HepG2 (cell line): ENCODE measurements around the gene CDT1. TPM values are rescaled to one million over a fixed set of nuclear protein-coding genes. Genes with fewer than 3 reads are reported as not detected.

ENCODE experiments used
- FOXA1 ChIP-seq, 2 experiments: fragments of 450-650 bp in 1 of 2; sonication (generic) in 1 of 2; formaldehyde crosslinking in 1 of 2; IDR thresholded peaks; 2 replicates each; pipeline versions ENCODE4 v1.4.0 to v1.6.1; 2016 to 2020; ENCODE audit warnings: missing genetic modification reagents in 1 of 2
- MIER2 ChIP-seq: IDR thresholded peaks from 2 replicates; pipeline ENCODE4 v1.6.1; 2016; ENCODE audit warnings: missing biosample characterization, missing genetic modification reagents
- RARA ChIP-seq: IDR thresholded peaks from 2 replicates; pipeline ENCODE4 v1.6.1; 2016; ENCODE audit warnings: missing genetic modification reagents, missing compliant biosample characterization
- SALL2 ChIP-seq: sonication (generic); formaldehyde crosslinking; IDR thresholded peaks from 2 replicates; pipeline ENCODE4 v1.8.1; 2023; ENCODE audit warnings: mild to moderate bottlenecking, missing genetic modification reagents, inconsistent platforms
- SETDB1 ChIP-seq: sonication (generic); formaldehyde crosslinking; IDR thresholded peaks from 2 replicates; pipeline ENCODE4 v1.5.1; 2020; ENCODE audit warnings: missing genetic modification reagents, mild to moderate bottlenecking, borderline replicate concordance
- SOX13 ChIP-seq, 3 experiments: fragments of 450-650 bp in 1 of 3; sonication (generic) in 1 of 3; formaldehyde crosslinking in 1 of 3; IDR thresholded peaks in 2 of 3; conservative IDR thresholded peaks in 1 of 3; 2 replicates each; pipeline versions ENCODE4 v1.5.0 to v1.6.1; 2016 to 2020; ENCODE audit warnings: antibody characterized with exemption in 1 of 3, mild to moderate bottlenecking in 1 of 3, missing compliant biosample characterization in 1 of 3, missing genetic modification reagents in 1 of 3, moderate library complexity in 1 of 3
- SP1 ChIP-seq, 2 experiments: fragments of 450-650 bp in 1 of 2; sonication (generic) in 1 of 2; formaldehyde crosslinking in 1 of 2; IDR thresholded peaks; 2 replicates each; pipeline versions ENCODE4 v1.4.0 to v1.6.1; 2016 to 2020; ENCODE audit warnings: missing genetic modification reagents in 1 of 2
- TAF15 ChIP-seq: fragments of 200-400 bp; formaldehyde crosslinking; IDR thresholded peaks from one replicate; pipeline ENCODE4 v1.6.1; 2018; ENCODE audit warnings: mild to moderate bottlenecking, low read depth, low read length; ENCODE audit not compliant: poor library complexity, severe bottlenecking
- YEATS4 ChIP-seq: sonication (generic); formaldehyde crosslinking; IDR thresholded peaks from 2 replicates; pipeline ENCODE4 v1.4.0; 2020; ENCODE audit warnings: missing genetic modification reagents, borderline replicate concordance
- ZFX ChIP-seq: sonication (generic); formaldehyde crosslinking; IDR thresholded peaks from 2 replicates; pipeline ENCODE4 v1.4.0; 2020; ENCODE audit warnings: mild to moderate bottlenecking, low read depth, missing genetic modification reagents, moderate library complexity
- ZNF20 ChIP-seq: sonication (generic); formaldehyde crosslinking; IDR thresholded peaks from 2 replicates; pipeline ENCODE4 v1.4.0; 2020; ENCODE audit warnings: mild to moderate bottlenecking, moderate library complexity, missing genetic modification reagents
- ZNF883 ChIP-seq: sonication (generic); formaldehyde crosslinking; IDR thresholded peaks from 2 replicates; pipeline ENCODE4 v1.5.1; 2020; ENCODE audit warnings: mild to moderate bottlenecking, missing genetic modification reagents; ENCODE audit errors: not compliant biosample characterization
- polyA plus RNA-seq, 8 experiments: library from polyadenylated mRNA; depleted of rRNA in 3 of 8; stranded (reverse) in 7 of 8; unstranded in 1 of 8; fragments of >200 nt; fragmentation: Illumina TruSeq in 4 of 8; extraction: Trizol in 4 of 8; gene quantifications; 2 replicates each; pipeline versions ENCODE4 v1.2.1 to v1.2.3, GENCODE V29; 2011 to 2016; ENCODE audit warnings: low read depth in 4 of 8, missing spikeins in 1 of 8, mixed read lengths in 1 of 8; ENCODE audit not compliant: insufficient read depth in 1 of 8
- total RNA-seq, 5 experiments: library from RNA; depleted of rRNA; stranded (reverse); fragments of >200 nt; fragmentation: Illumina TruSeq; extraction: Trizol; gene quantifications; 2 replicates each; pipeline ENCODE4 v1.2.3, GENCODE V29; 2016; ENCODE audit warnings: low read depth in 1 of 5
- TF ChIP-seq, protein P1 (sequence below): sonication (generic); formaldehyde crosslinking; IDR thresholded peaks from 2 replicates; pipeline ENCODE4 v1.4.0; 2020; ENCODE audit warnings: missing genetic modification reagents, mild to moderate bottlenecking, borderline replicate concordance
- TF ChIP-seq, protein P2 (sequence below): sonication (generic); formaldehyde crosslinking; IDR thresholded peaks from 2 replicates; pipeline ENCODE4 v1.4.0; 2020; ENCODE audit warnings: missing genetic modification reagents
- TF ChIP-seq, protein P3 (sequence below): sonication (generic); formaldehyde crosslinking; IDR thresholded peaks from 2 replicates; pipeline ENCODE4 v1.5.0; 2020; ENCODE audit warnings: mild to moderate bottlenecking, missing genetic modification reagents, borderline replicate concordance
- TF ChIP-seq, protein P4 (sequence below): IDR thresholded peaks from 2 replicates; pipeline ENCODE4 v1.6.1; 2016; ENCODE audit warnings: low read depth, borderline replicate concordance
- TF ChIP-seq, protein P5 (sequence below): sonication (generic); formaldehyde crosslinking; IDR thresholded peaks from 2 replicates; pipeline ENCODE4 v1.5.1; 2020; ENCODE audit warnings: mild to moderate bottlenecking, missing genetic modification reagents, borderline replicate concordance

CDT1 gene
- total and polyA plus RNA-seq, 2 of the 13 experiments (the other 11 are each of a cell fraction or from before 2014, with no cell fraction given): 23.1 to 23.8 TPM

DNA sequence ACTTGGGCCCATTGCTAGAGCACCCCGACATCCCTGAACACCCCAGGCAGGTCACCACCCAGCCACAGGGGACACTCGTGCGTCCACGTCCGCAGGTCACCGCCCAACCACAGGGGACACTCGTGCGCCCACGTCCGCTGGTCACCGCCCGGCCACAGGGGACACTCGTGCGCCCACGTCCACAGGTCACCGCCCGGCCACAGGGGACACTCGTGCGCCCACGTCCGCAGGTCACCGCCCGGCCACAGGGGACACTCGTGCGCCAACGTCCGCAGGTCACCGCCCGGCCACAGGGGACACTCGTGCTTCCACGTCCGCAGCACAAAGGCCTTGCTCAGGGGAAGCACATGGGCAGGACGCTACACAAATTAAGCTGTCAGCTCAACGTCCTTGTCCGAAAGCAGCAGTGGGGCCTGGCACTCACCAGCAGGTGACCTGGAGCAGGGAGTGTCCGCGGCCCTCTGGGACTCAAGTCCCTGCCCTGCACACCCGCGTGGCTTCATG lies 35.5 kb downstream of the CDT1 start (continued):
- TF ChIP-seq, protein P1, sequence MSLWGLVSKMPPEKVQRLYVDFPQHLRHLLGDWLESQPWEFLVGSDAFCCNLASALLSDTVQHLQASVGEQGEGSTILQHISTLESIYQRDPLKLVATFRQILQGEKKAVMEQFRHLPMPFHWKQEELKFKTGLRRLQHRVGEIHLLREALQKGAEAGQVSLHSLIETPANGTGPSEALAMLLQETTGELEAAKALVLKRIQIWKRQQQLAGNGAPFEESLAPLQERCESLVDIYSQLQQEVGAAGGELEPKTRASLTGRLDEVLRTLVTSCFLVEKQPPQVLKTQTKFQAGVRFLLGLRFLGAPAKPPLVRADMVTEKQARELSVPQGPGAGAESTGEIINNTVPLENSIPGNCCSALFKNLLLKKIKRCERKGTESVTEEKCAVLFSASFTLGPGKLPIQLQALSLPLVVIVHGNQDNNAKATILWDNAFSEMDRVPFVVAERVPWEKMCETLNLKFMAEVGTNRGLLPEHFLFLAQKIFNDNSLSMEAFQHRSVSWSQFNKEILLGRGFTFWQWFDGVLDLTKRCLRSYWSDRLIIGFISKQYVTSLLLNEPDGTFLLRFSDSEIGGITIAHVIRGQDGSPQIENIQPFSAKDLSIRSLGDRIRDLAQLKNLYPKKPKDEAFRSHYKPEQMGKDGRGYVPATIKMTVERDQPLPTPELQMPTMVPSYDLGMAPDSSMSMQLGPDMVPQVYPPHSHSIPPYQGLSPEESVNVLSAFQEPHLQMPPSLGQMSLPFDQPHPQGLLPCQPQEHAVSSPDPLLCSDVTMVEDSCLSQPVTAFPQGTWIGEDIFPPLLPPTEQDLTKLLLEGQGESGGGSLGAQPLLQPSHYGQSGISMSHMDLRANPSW: no peak
- TF ChIP-seq, protein P2, sequence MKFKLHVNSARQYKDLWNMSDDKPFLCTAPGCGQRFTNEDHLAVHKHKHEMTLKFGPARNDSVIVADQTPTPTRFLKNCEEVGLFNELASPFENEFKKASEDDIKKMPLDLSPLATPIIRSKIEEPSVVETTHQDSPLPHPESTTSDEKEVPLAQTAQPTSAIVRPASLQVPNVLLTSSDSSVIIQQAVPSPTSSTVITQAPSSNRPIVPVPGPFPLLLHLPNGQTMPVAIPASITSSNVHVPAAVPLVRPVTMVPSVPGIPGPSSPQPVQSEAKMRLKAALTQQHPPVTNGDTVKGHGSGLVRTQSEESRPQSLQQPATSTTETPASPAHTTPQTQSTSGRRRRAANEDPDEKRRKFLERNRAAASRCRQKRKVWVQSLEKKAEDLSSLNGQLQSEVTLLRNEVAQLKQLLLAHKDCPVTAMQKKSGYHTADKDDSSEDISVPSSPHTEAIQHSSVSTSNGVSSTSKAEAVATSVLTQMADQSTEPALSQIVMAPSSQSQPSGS (CRISPR knock-in tag): peak; percentile 47; the same call in 1 of the 2 replicates
- TF ChIP-seq SETDB1 (CRISPR knock-in tag) (peak; percentile 100), YEATS4 (CRISPR knock-in tag) (0 out of 2 replicates have a peak, but pooled peaks have one; percentile 17), ZNF883 (CRISPR knock-in tag) (peak; percentile 19), ZFX (peak; percentile 67; the same call in 1 of the 2 replicates), SOX13 (IDR thresholded peaks at IDR 0.05) (peak; percentile 76), SOX13 (CRISPR knock-in tag; conservative IDR thresholded peaks at IDR 0.05 in 1 of 2, IDR thresholded peaks at IDR 0.05 in 1 of 2) (no peak), SALL2 (CRISPR knock-in tag) (no peak), TAF15 (peak; percentile 63), RARA (CRISPR knock-in tag) (peak; percentile 69), FOXA1 (IDR thresholded peaks at IDR 0.05) (no peak), FOXA1 (CRISPR knock-in tag; IDR thresholded peaks at IDR 0.05) (peak; percentile 70), MIER2 (CRISPR knock-in tag) (peak; percentile 26; the same call in 1 of the 2 replicates), ZNF20 (CRISPR knock-in tag) (no peak), SP1 (IDR thresholded peaks at IDR 0.05) (no peak), SP1 (CRISPR knock-in tag; IDR thresholded peaks at IDR 0.05) (peak; percentile 77)
- TF ChIP-seq, protein P3, sequence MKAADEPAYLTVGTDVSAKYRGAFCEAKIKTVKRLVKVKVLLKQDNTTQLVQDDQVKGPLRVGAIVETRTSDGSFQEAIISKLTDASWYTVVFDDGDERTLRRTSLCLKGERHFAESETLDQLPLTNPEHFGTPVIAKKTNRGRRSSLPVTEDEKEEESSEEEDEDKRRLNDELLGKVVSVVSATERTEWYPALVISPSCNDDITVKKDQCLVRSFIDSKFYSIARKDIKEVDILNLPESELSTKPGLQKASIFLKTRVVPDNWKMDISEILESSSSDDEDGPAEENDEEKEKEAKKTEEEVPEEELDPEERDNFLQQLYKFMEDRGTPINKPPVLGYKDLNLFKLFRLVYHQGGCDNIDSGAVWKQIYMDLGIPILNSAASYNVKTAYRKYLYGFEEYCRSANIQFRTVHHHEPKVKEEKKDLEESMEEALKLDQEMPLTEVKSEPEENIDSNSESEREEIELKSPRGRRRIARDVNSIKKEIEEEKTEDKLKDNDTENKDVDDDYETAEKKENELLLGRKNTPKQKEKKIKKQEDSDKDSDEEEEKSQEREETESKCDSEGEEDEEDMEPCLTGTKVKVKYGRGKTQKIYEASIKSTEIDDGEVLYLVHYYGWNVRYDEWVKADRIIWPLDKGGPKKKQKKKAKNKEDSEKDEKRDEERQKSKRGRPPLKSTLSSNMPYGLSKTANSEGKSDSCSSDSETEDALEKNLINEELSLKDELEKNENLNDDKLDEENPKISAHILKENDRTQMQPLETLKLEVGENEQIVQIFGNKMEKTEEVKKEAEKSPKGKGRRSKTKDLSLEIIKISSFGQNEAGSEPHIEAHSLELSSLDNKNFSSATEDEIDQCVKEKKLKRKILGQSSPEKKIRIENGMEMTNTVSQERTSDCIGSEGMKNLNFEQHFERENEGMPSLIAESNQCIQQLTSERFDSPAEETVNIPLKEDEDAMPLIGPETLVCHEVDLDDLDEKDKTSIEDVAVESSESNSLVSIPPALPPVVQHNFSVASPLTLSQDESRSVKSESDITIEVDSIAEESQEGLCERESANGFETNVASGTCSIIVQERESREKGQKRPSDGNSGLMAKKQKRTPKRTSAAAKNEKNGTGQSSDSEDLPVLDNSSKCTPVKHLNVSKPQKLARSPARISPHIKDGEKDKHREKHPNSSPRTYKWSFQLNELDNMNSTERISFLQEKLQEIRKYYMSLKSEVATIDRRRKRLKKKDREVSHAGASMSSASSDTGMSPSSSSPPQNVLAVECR (CRISPR knock-in tag): peak; percentile 47; the same call in 1 of the 2 replicates
- TF ChIP-seq, protein P4, sequence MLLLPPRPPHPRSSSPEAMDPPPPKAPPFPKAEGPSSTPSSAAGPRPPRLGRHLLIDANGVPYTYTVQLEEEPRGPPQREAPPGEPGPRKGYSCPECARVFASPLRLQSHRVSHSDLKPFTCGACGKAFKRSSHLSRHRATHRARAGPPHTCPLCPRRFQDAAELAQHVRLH (CRISPR knock-in tag): 0 out of 2 replicates have a peak, but pooled peaks have one; percentile 45
- TF ChIP-seq, protein P5, sequence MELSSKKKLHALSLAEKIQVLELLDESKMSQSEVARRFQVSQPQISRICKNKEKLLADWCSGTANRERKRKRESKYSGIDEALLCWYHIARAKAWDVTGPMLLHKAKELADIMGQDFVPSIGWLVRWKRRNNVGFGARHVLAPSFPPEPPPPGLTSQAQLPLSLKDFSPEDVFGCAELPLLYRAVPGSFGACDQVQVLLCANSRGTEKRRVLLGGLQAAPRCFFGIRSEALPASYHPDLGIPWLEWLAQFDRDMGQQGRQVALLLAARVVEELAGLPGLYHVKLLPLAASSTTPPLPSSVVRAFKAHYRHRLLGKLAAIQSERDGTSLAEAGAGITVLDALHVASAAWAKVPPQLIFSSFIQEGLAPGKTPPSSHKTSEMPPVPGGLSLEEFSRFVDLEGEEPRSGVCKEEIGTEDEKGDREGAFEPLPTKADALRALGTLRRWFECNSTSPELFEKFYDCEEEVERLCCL (CRISPR knock-in tag): no peak
